Heart right ventricle (tissue), 16 donors: Measurements from ENCODE around the gene SRC. TPM values are rescaled to one million over a fixed set of nuclear protein-coding genes. Genes with fewer than 3 reads are reported as not detected.

Source experiments
- ATAC-seq, 8 donors: fragments of 200-7000 bp; cut with Tn5 transposase; one replicate each; pipeline ENCODE4 v1.9.1; 2020; ENCODE audit warnings: mild to moderate bottlenecking in 8 of 8, moderate library complexity in 8 of 8, moderate number of reproducible peaks in 1 of 8
- DNase-seq, 2 donors: peaks; one replicate each; pipeline ENCODE4 v3.0.0-alpha.2; 2020
- H3K27ac ChIP-seq, 10 donors: fragments of 200-600 bp; sonication (generic) in 2 of 10; one replicate each; pipeline versions ENCODE4 v1.5.0 to v1.8.0; 2020 to 2022; ENCODE audit warnings: mild to moderate bottlenecking in 3 of 10
- H3K27me3 ChIP-seq, 7 donors: fragments of 200-600 bp; one replicate each; pipeline ENCODE4 v1.8.0; 2021 to 2022; ENCODE audit warnings: mild to moderate bottlenecking in 2 of 7
- H3K36me3 ChIP-seq, 9 donors: fragments of 200-600 bp; sonication (generic) in 1 of 9; one replicate each; pipeline versions ENCODE4 v1.5.0 to v1.8.0; 2020 to 2022; ENCODE audit warnings: mild to moderate bottlenecking in 2 of 9
- H3K4me1 ChIP-seq, 9 donors: fragments of 200-600 bp; sonication (generic) in 1 of 9; one replicate each; pipeline versions ENCODE4 v1.5.0 to v1.8.0; 2020 to 2022; ENCODE audit warnings: mild to moderate bottlenecking in 4 of 9
- H3K4me3 ChIP-seq, 10 donors: fragments of 200-600 bp; sonication (generic) in 2 of 10; one replicate each; pipeline versions ENCODE4 v1.5.0 to v1.8.0; 2020 to 2022; ENCODE audit warnings: mild to moderate bottlenecking in 7 of 10, moderate library complexity in 2 of 10
- H3K9me3 ChIP-seq, 11 donors: fragments of 200-600 bp in 10 of 11; sonication (generic) in 2 of 11; one replicate each; pipeline versions ENCODE4 v1.5.0 to v1.8.0; 2013 to 2022; ENCODE audit warnings: mild to moderate bottlenecking in 2 of 11, control low read depth in 1 of 11, moderate library complexity in 1 of 11
- WGBS, 2 donors: extraction: QIAGEN DNeasy Blood & Tissue Kit; methylation state at CpG; one replicate each; pipeline ENCODE4 v1.1.7; 2013; ENCODE audit warnings: inconsistent platforms in 1 of 2; 5-methylcytosine and 5-hydroxymethylcytosine counted together
- intact Hi-C, 10 donors: fragments of 100-400 bp; cut with DNase I; formaldehyde crosslinking; loops; one replicate each; pipeline versions ENCODE4 v1.11.1 to v1.14.2; 2022
- polyA plus RNA-seq, 2 donors: library from polyadenylated mRNA; stranded (reverse); fragments of 200-250 nt; gene quantifications; one replicate each; pipeline ENCODE4 v1.2.3, GENCODE V29; 2013
- total RNA-seq, 10 donors: library from RNA; stranded (reverse); fragmentation: NEBNext Ultra II Directional in 3 of 10; extraction: Animal tissue kit (Norgen Biotek cat#: 25700) in 3 of 10; gene quantifications; one replicate each; pipeline versions ENCODE4 v1.2.1 to v1.2.4, GENCODE V29; 2021 to 2023
- TF ChIP-seq, protein P1 (sequence below), 9 donors: fragments of 200-600 bp; sonication (generic) in 2 of 9; IDR thresholded peaks; one replicate each; pipeline versions ENCODE4 v1.5.0 to v1.8.0; 2021 to 2022; ENCODE audit warnings: antibody characterized with exemption in 9 of 9, mild to moderate bottlenecking in 5 of 9, moderate library complexity in 1 of 9
- donor health status: Arrhythmogenic right ventricular cardiomyopathy.
- donor health status: ischemic (EF 13 %, LVEDD 7.1; RV severe dilation, severe dysfunction).
- donor health status: healthy with polysubstance abuse.
- donor health status: DM: no; HTN: yes; CAD: no.
- donor health status: DM: no; HTN: no; CAD: no.
- donor health status: ischemic (EF 25% LVEDD 6.9; RV normal size, moderate dysfunction).
- donor health status: ischemic (EF 25% LVEDD 5.7; RV mildly dilated, moderate dysfunction).
- donor health status: healthy.
- donor health status: DM: yes; HTN: yes; CAD: no.
- donor health status: Ischemic cardiomyopathy.
- donor health status: ischemic (EF 35%, LVEDD 5.7; RV mildly dilated, moderate dysfunction).
- donor health status: nonischemic (EF 11% LVEDD 7.7; RV severe dilation, severe dysfunction).
- donor health status: DM: yes; HTN: yes; CAD: no.
- donor health status: PGD.
- donor health status: ischemic (EF 29% LVEDD 5.4; RV normal size, mild dysfunction).
- donor health status: nonischemic (EF 23%, LVEDD 6.1; RV moderate dilation, normal function).

The SRC gene
- total and polyA plus RNA-seq, 12 donors, result 1.9 to 10.8 (median 4.2) TPM

DNA sequence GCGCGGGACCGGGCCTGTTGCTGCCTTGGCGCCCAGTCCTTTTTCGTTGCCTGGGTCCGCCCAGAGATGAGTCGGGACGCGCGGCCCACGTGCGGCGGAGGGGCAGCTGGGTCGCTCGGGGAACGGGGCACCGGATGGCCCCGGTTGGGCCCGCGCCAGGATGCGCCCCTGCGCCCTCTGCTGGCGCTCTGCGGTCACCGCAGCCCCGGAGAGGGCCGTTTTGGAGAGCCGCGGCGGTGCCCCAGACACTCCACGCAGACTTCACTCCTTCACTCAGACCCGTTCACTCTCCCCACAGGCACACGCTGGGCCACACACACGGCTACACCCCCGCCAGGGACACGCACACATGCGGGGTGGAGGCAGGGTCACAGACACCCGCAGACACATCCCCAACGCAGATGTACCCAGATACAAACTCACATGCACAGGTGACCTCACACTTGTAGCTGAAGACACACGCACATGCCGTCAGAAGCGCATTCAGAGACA is 38.8 kb downstream of the SRC start:
- peak overlapping the region in 4 of 10 donors; percentile 28 to 74 (median 36) for H3K27ac ChIP-seq
- TF ChIP-seq, protein P1, sequence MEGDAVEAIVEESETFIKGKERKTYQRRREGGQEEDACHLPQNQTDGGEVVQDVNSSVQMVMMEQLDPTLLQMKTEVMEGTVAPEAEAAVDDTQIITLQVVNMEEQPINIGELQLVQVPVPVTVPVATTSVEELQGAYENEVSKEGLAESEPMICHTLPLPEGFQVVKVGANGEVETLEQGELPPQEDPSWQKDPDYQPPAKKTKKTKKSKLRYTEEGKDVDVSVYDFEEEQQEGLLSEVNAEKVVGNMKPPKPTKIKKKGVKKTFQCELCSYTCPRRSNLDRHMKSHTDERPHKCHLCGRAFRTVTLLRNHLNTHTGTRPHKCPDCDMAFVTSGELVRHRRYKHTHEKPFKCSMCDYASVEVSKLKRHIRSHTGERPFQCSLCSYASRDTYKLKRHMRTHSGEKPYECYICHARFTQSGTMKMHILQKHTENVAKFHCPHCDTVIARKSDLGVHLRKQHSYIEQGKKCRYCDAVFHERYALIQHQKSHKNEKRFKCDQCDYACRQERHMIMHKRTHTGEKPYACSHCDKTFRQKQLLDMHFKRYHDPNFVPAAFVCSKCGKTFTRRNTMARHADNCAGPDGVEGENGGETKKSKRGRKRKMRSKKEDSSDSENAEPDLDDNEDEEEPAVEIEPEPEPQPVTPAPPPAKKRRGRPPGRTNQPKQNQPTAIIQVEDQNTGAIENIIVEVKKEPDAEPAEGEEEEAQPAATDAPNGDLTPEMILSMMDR (IDR thresholded peaks at IDR 0.05), result peak; percentile 87 to 95 (median 90)
- H3K4me3 ChIP-seq, result peak overlapping the region; percentile 21 to 60 (median 57)
- DNase-seq, result peak; percentile 46 to 75
- 10 to 12% methylated on average over 32 to 40 of the region's 42 CpGs for WGBS, 2 donors
- H3K4me1 ChIP-seq, result peaks cover 0 to 20% (median 5%) of the 10 kb centered on the region in 9 donors
- peaks cover 0 to 22% (median 0%) of the 10 kb centered on the region in 9 donors for H3K36me3 ChIP-seq
- no peaks in the 10 kb centered on the region for H3K9me3 ChIP-seq
- intact Hi-C loops, result loop anchor here (1.0 to 10.0 kb wide), 14 partner anchors 107 to 190 kb away; partner anchors contain the start of gene BLCAP (in 1 of the 10)
- ATAC-seq, result peak; percentile 82 to 90 (median 84)
- no peaks in the 10 kb centered on the region for H3K27me3 ChIP-seq

DNA sequence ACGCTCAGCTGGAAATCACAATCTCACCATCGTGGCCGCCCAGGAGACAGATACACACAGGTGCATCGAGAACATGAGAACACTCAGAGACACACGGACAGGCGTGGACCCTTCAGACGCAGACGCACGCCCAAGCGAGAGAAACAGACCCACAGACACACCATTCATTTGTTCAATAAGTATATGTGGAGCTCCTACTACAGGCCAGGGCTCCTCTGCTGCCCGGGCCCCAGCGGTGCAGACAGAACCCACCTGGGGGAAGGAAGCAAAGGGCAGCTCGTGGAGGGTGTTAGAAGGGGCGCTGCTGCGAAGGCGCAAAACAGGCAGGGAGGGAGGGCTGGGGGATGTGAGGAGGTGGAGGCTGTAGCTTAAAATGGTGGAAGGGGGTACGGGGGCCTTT is 39.2 kb downstream of the SRC start:
- peak overlapping the region in 3 of 10 donors; percentile 58 to 60 (median 59) for H3K4me3 ChIP-seq
- intact Hi-C loops, result loop anchor here in 9 of 10 donors (2.0 to 10.0 kb wide), 10 partner anchors 108 to 190 kb away; no protein-coding TSS in a partner anchor
- H3K9me3 ChIP-seq, result no peaks in the 10 kb centered on the region
- no peak overlapping the region for H3K27ac ChIP-seq
- TF ChIP-seq, protein P1 (IDR thresholded peaks at IDR 0.05), result no peak
- DNase-seq, result no peak
- no peaks in the 10 kb centered on the region for H3K27me3 ChIP-seq
- 87% methylated on average over 17 of the region's 17 CpGs for WGBS, 2 donors
- H3K36me3 ChIP-seq, result peaks cover 0 to 22% (median 0%) of the 10 kb centered on the region in 9 donors
- peaks cover 0 to 20% (median 5%) of the 10 kb centered on the region in 9 donors for H3K4me1 ChIP-seq
- no peak for ATAC-seq

DNA sequence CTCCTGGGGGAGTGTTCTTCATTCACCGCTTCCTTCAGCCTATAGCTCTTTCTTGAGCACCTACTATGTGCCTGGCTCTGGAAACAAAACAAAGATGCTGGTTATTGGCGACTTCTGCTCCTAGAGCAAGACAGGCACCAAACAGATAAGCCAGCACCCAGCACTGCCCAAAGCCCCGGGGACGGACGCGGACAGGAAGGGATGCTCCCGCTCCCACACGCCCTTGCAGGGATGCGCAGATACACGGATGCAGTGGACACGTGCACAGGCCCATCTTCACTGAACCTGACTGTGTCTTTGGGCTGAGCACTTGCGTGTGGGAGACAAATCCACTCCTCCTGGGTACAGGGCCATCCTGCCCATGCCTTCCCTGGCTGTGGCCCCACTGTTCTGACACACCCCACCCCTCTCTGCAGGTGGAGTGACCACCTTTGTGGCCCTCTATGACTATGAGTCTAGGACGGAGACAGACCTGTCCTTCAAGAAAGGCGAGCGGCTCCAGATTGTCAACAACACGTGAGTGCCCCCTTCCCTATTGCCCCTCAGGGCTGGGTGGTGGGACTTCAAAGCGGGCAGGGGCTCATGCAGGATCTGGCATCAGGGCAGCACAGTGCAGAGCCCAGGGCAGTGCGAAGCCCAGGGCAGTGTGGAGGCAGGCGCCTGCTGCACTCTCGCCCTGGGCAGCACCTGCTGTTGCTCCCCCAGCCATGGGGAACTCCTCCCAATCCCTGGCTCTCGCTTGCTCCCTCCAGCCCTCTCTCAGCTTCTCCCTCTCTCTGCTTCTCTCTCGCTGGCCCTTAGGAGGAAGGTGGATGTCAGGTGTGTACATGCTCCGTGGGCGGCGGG is 39.9 kb downstream of the SRC start:
- Histone ChIP-seq H3K27ac (no peak overlapping the region), H3K27me3 (no peaks in the 10 kb centered on the region), H3K4me3 (no peak overlapping the region), H3K36me3 (peaks cover 0 to 22% (median 0%) of the 10 kb centered on the region in 9 donors), H3K9me3 (no peaks in the 10 kb centered on the region), H3K4me1 (peaks cover 0 to 20% (median 5%) of the 10 kb centered on the region in 9 donors)
- TF ChIP-seq, protein P1 (IDR thresholded peaks at IDR 0.05), result no peak
- DNase-seq (no peak), ATAC-seq (no peak)
- WGBS, 2 donors, result 94 to 96% methylated on average over 24 to 25 of the region's 25 CpGs
- intact Hi-C loops, result loop anchor here in 9 of 10 donors (2.0 to 10.0 kb wide), 10 partner anchors 109 to 191 kb away; no protein-coding TSS in a partner anchor

DNA sequence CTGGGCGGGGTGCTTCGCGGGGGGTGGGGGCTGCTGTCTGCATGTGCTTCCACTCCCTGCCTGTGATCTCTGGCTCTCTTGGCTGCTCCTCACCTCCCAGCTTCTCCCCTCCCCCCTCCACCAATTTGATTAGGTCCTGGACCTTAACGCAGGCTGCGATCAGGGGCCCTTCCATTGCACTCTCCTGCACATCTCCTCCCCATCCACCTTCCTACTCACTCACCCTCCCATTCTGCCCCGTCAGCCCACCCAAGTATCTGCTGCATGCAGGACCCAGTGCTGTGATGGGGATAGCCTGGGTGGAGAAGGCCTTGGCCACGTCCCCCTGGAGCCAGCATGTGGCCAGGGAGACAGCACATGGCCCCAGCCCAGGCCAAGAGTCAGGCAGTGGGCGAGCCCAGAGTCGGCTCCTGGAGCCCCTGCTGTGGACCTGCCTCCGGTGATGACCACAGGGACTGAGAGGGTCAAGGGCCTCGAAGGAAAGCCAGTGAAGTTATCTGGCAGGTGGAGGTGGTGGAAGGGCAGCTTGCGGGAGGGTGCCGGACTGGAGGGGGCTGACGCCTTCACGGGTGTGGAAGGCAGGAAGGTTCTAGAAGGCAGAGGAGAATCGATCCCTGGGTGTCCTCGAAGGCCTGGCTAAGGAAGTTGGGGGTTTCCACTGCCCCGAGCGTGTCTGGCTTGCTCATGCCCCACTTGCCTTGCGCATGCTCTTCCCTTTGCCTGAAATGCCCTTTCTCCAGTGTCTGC is 40.7 kb downstream of the SRC start:
- TF ChIP-seq, protein P1 (IDR thresholded peaks at IDR 0.05), result no peak
- Histone ChIP-seq H3K27me3 (no peaks in the 10 kb centered on the region), H3K4me3 (no peak overlapping the region), H3K27ac (no peak overlapping the region), H3K36me3 (peaks cover 0 to 22% (median 0%) of the 10 kb centered on the region in 9 donors), H3K4me1 (peaks cover 0 to 20% (median 5%) of the 10 kb centered on the region in 9 donors), H3K9me3 (no peaks in the 10 kb centered on the region)
- ATAC-seq (no peak), DNase-seq (no peak)
- intact Hi-C loops, result loop anchor here in 7 of 10 donors (5.0 to 10.0 kb wide), 7 partner anchors 109 to 192 kb away; no protein-coding TSS in a partner anchor
- WGBS, 2 donors, result 87 to 90% methylated on average over 20 of the region's 20 CpGs
